HFF-Myc (cell line): Measurements from ENCODE around the gene STMN3.

Experiments used
- DNase-seq: peaks from one replicate; pipeline ENCODE4 v3.0.0-alpha.2; 2011; ENCODE audit warnings: low read depth; ENCODE audit errors: extremely low read depth
- H3K4me3 ChIP-seq: replicated peaks from 2 replicates; pipeline ENCODE4 v1.5.1; 2011; ENCODE audit warnings: low read depth, mild to moderate bottlenecking, control low read depth, low read length
- TF ChIP-seq, protein P1 (sequence below): IDR thresholded peaks from 2 replicates; pipeline ENCODE4 v1.5.1; 2012; ENCODE audit warnings: mild to moderate bottlenecking, low read depth, low read length, control low read depth; ENCODE audit errors: missing control alignments

STMN3 gene

GRCh38 chr20:63653041-63653973, at the start of gene STMN3:
Gene STMN3 (minus strand): TSS chr20:63653424. CDS start chr20:63653345, 79 bp downstream.
- peak; percentile 48 for DNase-seq
- TF ChIP-seq, protein P1, sequence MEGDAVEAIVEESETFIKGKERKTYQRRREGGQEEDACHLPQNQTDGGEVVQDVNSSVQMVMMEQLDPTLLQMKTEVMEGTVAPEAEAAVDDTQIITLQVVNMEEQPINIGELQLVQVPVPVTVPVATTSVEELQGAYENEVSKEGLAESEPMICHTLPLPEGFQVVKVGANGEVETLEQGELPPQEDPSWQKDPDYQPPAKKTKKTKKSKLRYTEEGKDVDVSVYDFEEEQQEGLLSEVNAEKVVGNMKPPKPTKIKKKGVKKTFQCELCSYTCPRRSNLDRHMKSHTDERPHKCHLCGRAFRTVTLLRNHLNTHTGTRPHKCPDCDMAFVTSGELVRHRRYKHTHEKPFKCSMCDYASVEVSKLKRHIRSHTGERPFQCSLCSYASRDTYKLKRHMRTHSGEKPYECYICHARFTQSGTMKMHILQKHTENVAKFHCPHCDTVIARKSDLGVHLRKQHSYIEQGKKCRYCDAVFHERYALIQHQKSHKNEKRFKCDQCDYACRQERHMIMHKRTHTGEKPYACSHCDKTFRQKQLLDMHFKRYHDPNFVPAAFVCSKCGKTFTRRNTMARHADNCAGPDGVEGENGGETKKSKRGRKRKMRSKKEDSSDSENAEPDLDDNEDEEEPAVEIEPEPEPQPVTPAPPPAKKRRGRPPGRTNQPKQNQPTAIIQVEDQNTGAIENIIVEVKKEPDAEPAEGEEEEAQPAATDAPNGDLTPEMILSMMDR, result no peak
- H3K4me3 ChIP-seq, result peak within 1 kb of the TSS; percentile 50

GRCh38 chr20:63702036-63702665, 48.9 kb upstream of the STMN3 start:
- DNase-seq, result no peak
- H3K4me3 ChIP-seq, result no peak overlapping the region
- TF ChIP-seq, protein P1, result no peak

DNA sequence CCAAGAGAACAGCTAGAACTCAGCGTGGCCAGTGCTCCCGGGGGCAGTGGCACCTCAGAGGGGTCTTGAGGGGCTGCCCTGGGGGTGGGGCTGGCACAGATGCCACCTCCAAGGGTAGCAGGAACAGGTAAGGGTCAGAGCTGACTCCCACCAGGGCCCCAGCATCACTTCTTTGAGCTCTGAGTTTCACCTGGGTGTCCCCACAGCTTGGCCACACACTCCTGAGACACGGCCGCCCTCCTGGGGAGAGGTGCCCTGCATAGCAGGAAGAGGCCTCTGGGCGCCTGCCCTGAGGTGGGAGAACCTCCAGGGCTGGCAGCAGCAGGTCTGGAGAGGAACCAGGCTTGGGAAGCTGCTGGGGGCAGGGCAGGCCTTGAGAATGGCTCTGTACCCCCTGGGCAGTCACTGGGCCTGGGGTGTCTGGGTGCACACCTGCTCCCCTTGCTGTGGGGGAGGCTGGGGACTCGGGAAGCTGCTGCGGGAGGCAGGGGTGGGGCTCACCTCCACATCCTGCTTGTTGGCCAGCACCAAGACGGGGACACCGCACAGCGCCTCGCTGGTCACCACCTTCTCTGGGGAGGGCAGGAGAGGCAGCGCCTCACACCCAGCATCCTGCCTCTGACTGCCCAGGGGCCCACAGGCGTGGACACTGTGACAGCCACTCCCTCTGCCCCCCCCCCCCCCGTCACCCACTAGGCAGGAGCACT, 48.3 kb upstream of the STMN3 start:
- DNase-seq, result no peak
- TF ChIP-seq, protein P1, result no peak
- H3K4me3 ChIP-seq, result no peak overlapping the region

DNA sequence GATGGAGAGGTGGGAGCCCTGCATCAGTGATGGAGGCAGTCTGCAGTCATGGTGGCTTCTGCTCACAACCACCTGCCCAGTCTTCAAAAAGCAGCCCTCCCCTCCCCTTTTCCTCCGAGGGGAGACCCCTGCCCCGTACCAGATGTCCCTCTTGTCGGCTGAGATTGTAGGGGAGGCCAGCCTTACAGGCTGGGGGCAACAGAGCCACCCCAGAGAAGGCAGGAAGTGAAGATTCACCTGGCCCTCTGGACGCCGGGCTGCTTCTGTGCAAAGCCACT, 47.8 kb upstream of the STMN3 start:
- no peak for DNase-seq
- H3K4me3 ChIP-seq, result no peak overlapping the region
- TF ChIP-seq, protein P1, result no peak

GRCh38 chr20:63700199-63701050, 47.2 kb upstream of the STMN3 start:
- no peak overlapping the region for H3K4me3 ChIP-seq
- TF ChIP-seq, protein P1, result no peak
- no peak for DNase-seq

DNA sequence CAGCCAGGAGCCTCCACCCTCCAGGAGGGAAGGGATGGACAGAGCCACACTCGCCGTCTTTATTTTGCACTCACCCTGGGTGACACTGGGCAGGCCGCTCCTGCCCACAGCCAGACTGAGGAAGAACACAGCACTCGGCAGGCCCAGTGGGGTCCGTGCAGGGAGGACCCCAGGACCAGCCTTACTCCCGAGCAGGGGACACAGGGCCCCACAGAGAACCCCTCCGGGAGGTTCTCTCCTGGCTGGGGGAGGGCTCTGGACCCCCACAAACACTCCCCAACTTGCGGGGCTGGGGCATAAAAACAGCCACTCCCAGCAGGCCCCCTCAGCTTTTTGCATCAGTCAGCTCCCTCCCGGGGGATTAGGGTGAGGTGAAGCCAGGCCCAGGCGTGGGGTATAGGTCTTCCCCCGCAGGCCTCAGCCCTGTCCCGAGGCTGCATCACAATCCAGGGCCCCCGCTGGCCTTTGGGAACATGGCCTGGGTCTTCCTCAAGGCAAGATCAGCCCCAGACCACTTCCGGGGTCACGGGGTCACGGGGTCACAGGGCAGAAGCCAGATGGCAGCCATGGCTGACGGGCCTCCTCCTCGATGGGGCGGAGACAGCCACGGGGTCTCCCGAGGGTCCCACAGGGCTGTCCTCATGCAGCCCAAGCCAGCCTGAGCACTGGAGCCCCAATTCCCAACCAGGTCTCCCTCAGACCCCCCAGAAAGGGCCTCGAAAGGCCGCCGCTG, 46.4 kb upstream of the STMN3 start:
- no peak for DNase-seq
- H3K4me3 ChIP-seq, result no peak overlapping the region

More for the DNA sequence above, 46.4 kb upstream of the STMN3 start:
- TF ChIP-seq, protein P1, result no peak
